GM19452 (cell line): ENCODE results near the gene MICB.
"Not testable (repeated sequence)": the region's sequence is repeated elsewhere in the genome, so short reads cannot be mapped to it uniquely, and the experiment has no call there.

Experiments used
- ATAC-seq: cut with Tn5 transposase; IDR thresholded peaks from one replicate; pipeline ENCODE4 v1.9.1; 2021; ENCODE audit not compliant: unreplicated experiment

The MICB gene

DNA sequence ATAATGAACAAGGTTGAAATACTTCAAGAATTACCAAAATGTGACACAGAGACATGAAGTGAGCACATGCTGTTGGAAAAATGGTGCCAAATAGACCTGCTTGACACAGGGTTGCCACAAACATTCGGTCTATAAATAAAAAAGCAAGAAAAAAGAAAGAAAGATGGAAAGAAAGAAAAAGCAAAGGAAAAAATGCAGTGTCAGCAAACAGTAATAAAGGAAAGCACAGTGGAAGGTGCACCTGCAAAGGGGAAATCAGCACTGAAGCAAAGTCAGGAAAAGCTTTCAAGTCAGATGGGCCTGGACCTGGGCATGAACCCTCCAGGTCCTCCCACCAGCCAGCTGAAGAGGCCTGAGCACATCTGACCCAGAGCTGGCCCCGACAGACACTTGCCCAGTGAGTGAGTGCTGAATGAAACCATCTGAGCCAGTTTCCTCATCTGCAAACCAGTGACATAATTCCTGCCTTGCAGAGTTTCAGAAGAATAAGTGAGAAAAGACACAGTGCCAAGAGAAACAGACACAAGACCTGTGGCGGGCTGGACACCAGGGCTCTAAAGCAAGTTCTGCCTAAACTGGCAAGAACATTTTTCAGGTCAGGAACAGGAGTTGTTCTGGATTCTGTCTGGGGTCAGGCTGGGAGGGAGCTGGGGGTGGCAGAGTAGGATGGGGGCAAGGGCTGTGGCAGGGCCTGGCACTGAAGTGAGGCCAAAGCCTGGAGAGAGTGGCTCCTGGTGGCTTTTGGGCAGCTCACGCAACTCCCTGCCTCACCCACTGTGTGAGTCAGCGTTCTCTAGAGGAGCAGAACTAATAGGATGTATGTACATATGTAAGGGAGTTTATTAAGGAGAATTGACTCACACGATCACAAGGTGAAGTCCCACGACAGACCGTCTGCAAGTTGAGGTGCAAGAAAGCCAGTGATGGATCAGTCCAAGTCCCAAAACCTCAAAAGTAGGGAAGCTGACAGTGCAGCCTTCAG, 23.9 kb upstream of the MICB start:
- ATAC-seq = no peak

DNA sequence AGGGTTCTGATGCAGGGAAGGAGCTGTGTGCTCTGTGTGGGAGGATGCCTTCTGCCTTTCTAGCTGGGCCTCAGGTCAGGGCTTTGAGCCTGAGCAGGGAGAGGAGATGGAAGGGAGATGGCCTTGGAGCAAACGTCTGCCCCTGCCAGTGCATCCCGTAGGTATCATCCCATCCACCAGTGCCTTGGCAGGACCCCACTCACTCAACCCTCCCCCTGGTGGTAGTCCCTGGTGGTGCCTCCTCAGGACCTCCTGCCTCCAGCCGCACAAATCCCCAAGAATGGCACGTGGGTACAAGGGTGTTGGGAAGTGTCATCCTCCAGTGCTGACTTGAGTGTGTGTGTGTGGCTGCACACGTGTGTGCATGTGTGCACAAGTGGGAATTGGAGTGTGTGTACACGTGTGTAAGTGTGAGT, 23.1 kb upstream of the MICB start:
- ATAC-seq = no peak

DNA sequence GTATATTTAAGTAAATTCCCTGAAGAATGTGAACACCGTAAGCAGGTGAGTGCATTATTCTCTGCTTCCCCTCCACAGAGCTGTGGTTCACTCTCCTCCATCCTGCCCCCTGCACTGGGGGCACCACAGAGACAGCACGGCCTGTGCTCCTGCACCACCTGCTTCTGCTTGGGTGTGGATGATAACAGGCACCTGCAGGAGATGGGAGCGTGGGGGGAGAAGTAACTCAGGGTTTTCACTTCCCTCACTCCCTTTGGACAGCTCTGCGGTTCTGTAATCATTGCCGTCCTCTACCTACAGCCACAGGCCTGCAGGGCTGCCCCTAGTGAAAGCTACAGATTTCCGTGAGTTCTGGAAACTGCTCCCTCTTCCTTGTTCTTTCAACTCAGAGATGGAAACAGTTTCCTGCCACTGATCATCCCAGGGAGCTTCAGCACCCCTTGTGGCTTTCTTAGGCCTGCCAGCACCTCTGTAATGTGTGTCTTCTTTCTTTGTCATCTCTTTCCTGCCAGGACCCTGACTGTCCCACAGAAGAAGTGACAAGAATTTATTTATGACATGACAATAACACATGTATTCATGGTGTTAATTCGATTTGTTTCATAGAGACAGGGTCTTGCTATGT, 21.3 kb upstream of the MICB start:
- no peak for ATAC-seq

GRCh38 chr6:31477521-31477920, 20.4 kb upstream of the MICB start:
- ATAC-seq = no peak

DNA sequence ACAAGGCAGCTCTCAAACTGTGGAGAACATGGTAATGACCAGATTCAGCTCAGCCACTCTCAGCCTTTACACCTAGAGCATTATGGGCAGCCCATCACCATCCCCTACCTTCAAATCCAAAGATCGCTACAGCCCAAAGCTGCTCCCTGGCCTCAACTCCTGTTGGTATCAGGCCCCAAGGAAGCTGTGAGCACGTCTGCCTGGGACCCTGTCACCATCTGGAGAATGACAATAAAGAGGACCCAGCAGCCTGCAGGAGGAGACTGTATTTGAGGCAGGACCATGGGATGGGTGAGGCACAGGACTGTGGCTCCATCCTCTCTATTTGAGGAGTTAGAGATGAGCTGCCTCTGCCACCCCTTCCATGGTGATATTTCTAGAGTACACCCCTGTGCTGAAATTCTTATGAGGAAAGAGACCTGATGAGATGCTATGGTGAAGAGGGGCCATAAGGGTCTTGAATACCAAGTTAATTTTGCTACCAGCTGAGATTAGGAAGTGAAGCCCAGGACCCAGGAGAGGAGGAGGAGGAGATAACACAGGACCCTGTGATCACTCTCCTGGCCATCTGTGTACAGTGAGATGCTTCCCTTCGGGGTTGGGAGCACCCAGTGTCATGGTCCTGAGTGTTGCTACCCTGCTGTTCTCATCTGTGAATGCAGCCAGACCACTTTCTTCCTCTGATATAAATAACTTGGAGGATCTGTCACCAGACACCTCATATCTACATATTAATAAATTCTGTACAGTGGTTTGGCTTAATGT, 19.6 kb upstream of the MICB start:
- ATAC-seq = no peak

GRCh38 chr6:31479151-31479932, 18.6 kb upstream of the MICB start:
- ATAC-seq = no peak

GRCh38 chr6:31479933-31480535, 17.9 kb upstream of the MICB start:
- no peak for ATAC-seq

- ATAC-seq = no peak
Measured at GRCh38 chr6:31480574-31480973, 17.4 kb upstream of the MICB start.

DNA sequence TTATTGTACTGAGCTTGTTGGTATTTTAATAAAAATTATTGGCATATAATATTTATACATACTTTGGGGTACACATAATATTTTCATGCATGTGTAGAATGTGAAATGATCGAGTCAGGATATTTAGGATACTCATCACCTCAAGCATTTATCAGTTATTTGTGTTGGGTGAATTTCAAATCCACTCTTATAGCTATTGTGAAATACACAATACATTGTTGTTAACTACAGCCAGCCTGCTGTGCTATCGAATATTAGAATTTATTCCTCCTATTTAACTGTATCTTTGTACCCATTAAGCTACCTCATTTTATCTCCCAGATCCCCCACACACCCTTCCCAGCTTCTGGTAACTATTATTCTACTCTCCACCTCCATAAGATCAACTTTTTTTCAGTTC, 14.6 kb upstream of the MICB start:
- ATAC-seq = no peak

DNA sequence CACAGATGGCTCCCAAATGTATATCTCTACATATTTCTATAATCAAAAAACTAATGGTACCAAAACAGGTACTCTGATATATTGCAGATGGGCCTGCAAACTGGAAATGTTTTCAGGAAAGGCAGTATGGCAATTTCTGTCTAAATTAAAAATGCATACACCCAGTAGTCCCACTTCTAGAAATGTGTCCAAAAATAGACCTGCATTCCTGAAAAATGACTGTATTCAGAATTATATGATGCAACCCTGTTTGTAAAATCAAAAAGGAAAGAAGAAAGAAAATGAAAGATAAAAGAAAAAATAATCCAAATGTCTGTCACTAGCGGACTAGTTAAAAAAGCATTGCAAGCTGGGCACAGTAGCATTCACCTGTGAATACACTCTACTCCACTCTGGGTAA, 12.9 kb upstream of the MICB start:
- no peak for ATAC-seq

- not testable (repeated sequence) for ATAC-seq
Measured at GRCh38 chr6:31486065-31486837, 11.7 kb upstream of the MICB start.

GRCh38 chr6:31487674-31488073, 10.3 kb upstream of the MICB start:
- not testable (repeated sequence) for ATAC-seq

- no peak for ATAC-seq
Measured at GRCh38 chr6:31489086-31489485, 8.9 kb upstream of the MICB start.

- no peak for ATAC-seq
Measured at GRCh38 chr6:31490115-31490873, 7.7 kb upstream of the MICB start.

GRCh38 chr6:31493550-31493874, 4.4 kb upstream of the MICB start:
- ATAC-seq = not testable (repeated sequence)

DNA sequence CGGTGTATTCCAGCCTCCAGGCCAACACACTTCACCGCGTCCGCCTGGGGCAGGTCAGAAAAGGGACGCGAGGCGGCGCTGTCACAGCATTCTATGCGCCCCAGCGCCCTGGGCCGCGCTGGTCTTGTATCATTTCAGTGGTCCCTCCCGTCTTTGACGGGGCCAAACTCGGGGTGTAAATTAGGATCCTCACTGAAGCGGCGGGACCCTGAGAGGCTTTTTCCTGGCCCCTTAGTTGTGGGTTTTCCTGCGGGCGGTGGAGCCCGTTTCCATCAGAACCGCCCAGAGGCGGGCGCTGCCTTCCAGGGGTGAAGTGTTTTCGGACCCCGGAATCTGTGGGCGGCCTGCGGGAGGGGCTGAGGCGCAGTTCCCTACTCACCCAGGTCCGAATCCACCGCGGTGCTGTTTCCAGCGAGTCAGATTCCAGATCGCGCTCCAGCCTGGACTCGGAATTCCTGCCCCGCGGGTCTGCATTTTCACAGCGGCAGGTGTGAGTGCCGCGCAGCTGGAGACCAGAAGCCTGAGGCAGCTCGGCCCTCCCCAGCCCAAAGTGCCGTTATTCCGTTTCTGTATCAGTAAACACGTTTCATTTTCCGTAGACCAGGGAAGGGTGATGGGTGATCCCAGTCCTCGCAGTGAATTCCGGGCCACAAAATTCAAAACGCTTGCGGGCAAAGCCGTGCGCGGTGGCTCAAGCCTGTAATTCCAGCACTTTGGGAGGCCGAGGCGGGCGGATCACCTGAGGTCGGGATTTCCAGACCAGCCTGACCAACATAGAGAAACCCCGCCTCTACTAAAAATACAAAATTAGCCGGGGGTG, 3.9 kb upstream of the MICB start:
- ATAC-seq = no peak

DNA sequence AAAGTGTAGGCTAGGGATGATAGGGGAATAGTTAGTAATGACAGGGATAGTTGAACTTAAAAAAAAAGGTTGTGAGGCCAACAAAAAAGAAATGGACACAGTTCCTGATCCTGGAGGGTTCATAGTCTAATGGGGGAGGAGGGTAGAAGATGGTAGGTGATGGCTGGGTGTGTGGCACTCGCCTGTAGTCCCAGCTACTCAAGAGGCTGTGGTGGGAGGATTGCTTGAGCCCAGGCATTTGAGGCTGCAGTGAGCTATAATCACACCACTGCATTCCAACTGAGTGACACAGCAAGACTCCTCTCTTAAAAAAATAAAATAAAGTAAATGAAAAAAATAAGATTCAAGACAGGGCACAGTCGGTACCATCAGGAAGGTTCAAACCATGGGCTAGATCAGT, 2.4 kb upstream of the MICB start:
- no peak for ATAC-seq

- not testable (repeated sequence) for ATAC-seq
Measured at GRCh38 chr6:31496826-31497225, 1.1 kb upstream of the MICB start.
